GM20431 (cell line): ENCODE results near the gene TYMP.

Experiments used
- in situ Hi-C: fragments of 300-500 bp; cut with MseI, MboI; formaldehyde crosslinking; loops from one replicate; pipeline ENCODE4 v1.15.0; 2020; ENCODE audit warnings: low sequenced_read_pairs; ENCODE audit not compliant: unreplicated experiment

The TYMP gene

GRCh38 chr22:50487290-50488005 lies 42.4 kb downstream of the TYMP start:
- in situ Hi-C loops: no loop called here

- in situ Hi-C loops: no loop called here
Measured at GRCh38 chr22:50486561-50487289, 43.1 kb downstream of the TYMP start, which contains the start of gene MIOX. MIOX (plus strand) TSS chr22:50486859; CDS start chr22:50486898, 39 bp downstream.

- in situ Hi-C loops: no loop called here
Measured at GRCh38 chr22:50485221-50486131, 44.3 kb downstream of the TYMP start.

GRCh38 chr22:50483977-50484853 lies 45.6 kb downstream of the TYMP start:
- in situ Hi-C loops: no loop called here

- in situ Hi-C loops: no loop called here
Measured at GRCh38 chr22:50483556-50483955, 46.3 kb downstream of the TYMP start.

GRCh38 chr22:50483106-50483505 lies 46.7 kb downstream of the TYMP start:
- in situ Hi-C loops: no loop called here

- in situ Hi-C loops: no loop called here
Measured at GRCh38 chr22:50482107-50483074, 47.4 kb downstream of the TYMP start.

GRCh38 chr22:50481440-50482106 lies 48.2 kb downstream of the TYMP start, which contains the start of gene ADM2:
ADM2 (plus strand) TSS chr22:50481543; CDS start chr22:50481848, 305 bp downstream.
- in situ Hi-C loops: no loop called here

GRCh38 chr22:50481045-50481439 lies 48.8 kb downstream of the TYMP start:
- in situ Hi-C loops: no loop called here

GRCh38 chr22:50479721-50480120 lies 50.1 kb downstream of the TYMP start:
- in situ Hi-C loops: no loop called here

GRCh38 chr22:50477923-50478322 lies 51.9 kb downstream of the TYMP start:
- in situ Hi-C loops: no loop called here

- in situ Hi-C loops: no loop called here
Measured at GRCh38 chr22:50476868-50477267, 52.9 kb downstream of the TYMP start.
